Endodermal cell (in vitro differentiated cells): ENCODE measurements around the gene GATB. TPM values are rescaled to one million over a fixed set of nuclear protein-coding genes. Genes with fewer than 3 reads are reported as not detected.

Source experiments
- DNase-seq: peaks from one replicate; pipeline ENCODE4 v3.0.0-alpha.2; 2017
- H3K27ac ChIP-seq: 2 replicates; pipeline ENCODE4 v1.5.1; 2013; ENCODE audit warnings: mild to moderate bottlenecking, low read depth, low read length, moderate library complexity
- H3K27me3 ChIP-seq: 2 replicates; pipeline ENCODE4 v1.6.1; 2013; ENCODE audit warnings: mild to moderate bottlenecking, low read length, moderate library complexity; ENCODE audit not compliant: insufficient read depth, control insufficient read depth, poor library complexity, severe bottlenecking
- H3K36me3 ChIP-seq: 2 replicates; pipeline ENCODE4 v1.7.0; 2013; ENCODE audit warnings: mild to moderate bottlenecking, low read length, moderate library complexity; ENCODE audit not compliant: control insufficient read depth, insufficient read depth
- H3K4me1 ChIP-seq: one replicate; pipeline ENCODE4 v1.7.0; 2013; ENCODE audit warnings: low read length; ENCODE audit not compliant: control insufficient read depth, insufficient read depth
- H3K4me3 ChIP-seq: 2 replicates; pipeline ENCODE4 v1.5.1; 2013; ENCODE audit warnings: mild to moderate bottlenecking, low read length, moderate library complexity
- H3K9ac ChIP-seq: 2 replicates; pipeline ENCODE4 v1.6.1; 2013; ENCODE audit warnings: mild to moderate bottlenecking, low read length, moderate library complexity; ENCODE audit not compliant: poor library complexity, severe bottlenecking; ENCODE audit errors: extremely low read depth
- H3K9me3 ChIP-seq: 2 replicates; pipeline ENCODE4 v1.6.1; 2013; ENCODE audit warnings: mild to moderate bottlenecking, low read length, moderate library complexity; ENCODE audit not compliant: control insufficient read depth
- H3K27ac Mint-ChIP-seq: 2 replicates; pipeline ENCODE4 v1.8.0; 2020; ENCODE audit warnings: mixed read lengths
- H3K27me3 Mint-ChIP-seq: 2 replicates; pipeline ENCODE4 v1.8.0; 2021; ENCODE audit warnings: mild to moderate bottlenecking, mixed read lengths; ENCODE audit not compliant: insufficient read depth
- H3K36me3 Mint-ChIP-seq: 2 replicates; pipeline ENCODE4 v1.8.0; 2020; ENCODE audit warnings: low read depth, mixed read lengths
- H3K4me1 Mint-ChIP-seq: 2 replicates; pipeline ENCODE4 v1.8.0; 2020; ENCODE audit warnings: mixed read lengths
- H3K4me3 Mint-ChIP-seq: 2 replicates; pipeline ENCODE4 v1.8.0; 2020; ENCODE audit warnings: mild to moderate bottlenecking, moderate library complexity, mixed read lengths
- H3K9me3 Mint-ChIP-seq: 2 replicates; pipeline ENCODE4 v1.8.0; 2020; ENCODE audit warnings: mild to moderate bottlenecking, mixed read lengths
- WGBS, 2 experiments: methylation state at CpG; one replicate each; pipeline versions ENCODE4 v1.1.5 to v1.1.7; 2013; ENCODE audit warnings: missing lambda C conversion rate in 2 of 2, mixed read lengths in 1 of 2; ENCODE audit not compliant: insufficient coverage in 1 of 2, insufficient read length in 1 of 2; 5-methylcytosine and 5-hydroxymethylcytosine counted together
- total RNA-seq, 2 donors: library from RNA; stranded (reverse); fragmentation: NEBNext Ultra II Directional in 1 of 2; extraction: Animal tissue kit (Norgen Biotek cat#: 25700) in 1 of 2; gene quantifications; 2 replicates in 1 of 2; 3 replicates in 1 of 2; pipeline ENCODE4 v1.2.1, GENCODE V29; 2021
- TF ChIP-seq, protein P1 (sequence below): fragments of 200-600 bp; sonication (generic); conservative IDR thresholded peaks from 2 replicates; pipeline ENCODE4 v1.5.0; 2021; ENCODE audit warnings: antibody characterized with exemption, mild to moderate bottlenecking

GATB gene
- total RNA-seq, 2 donors from 2014 or later, result 18.3 to 20.5 TPM

DNA sequence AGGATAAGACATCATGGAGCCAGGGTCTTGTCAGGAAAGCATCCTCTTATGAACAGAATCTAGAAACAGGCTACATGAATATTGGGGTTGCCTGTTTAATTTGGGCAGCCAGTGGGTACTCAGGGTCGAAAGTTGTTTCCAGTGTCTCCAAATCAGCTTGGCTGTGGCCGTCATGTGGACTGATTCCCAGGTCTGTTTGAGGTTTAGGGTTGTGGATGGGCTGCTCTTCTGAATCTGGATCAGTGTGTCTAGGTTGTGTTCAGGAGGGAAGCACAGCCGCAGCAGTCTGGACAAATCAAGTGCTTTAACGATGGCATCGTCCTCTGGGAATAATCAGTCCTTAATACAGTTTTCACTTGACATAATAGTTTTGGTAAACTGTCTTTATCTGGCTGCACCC lies 94.3 kb downstream of the GATB start:
- 84 to 100% methylated on average over 2 to 5 of the region's 5 CpGs for WGBS, 2 experiments
- H3K27ac ChIP-seq, result no peak overlapping the region
- no peak overlapping the region for H3K4me3 Mint-ChIP-seq
- H3K4me3 ChIP-seq, result no peak overlapping the region
- peaks cover 2% of the 10 kb centered on the region for H3K4me1 ChIP-seq
- H3K9ac ChIP-seq, result no peak overlapping the region
- no peaks in the 10 kb centered on the region for H3K27me3 Mint-ChIP-seq
- H3K36me3 ChIP-seq, result no peaks in the 10 kb centered on the region
- peak; percentile 13 for DNase-seq
- H3K4me1 Mint-ChIP-seq, result peaks cover 2% of the 10 kb centered on the region
- H3K27me3 ChIP-seq, result no peaks in the 10 kb centered on the region
- TF ChIP-seq, protein P1, sequence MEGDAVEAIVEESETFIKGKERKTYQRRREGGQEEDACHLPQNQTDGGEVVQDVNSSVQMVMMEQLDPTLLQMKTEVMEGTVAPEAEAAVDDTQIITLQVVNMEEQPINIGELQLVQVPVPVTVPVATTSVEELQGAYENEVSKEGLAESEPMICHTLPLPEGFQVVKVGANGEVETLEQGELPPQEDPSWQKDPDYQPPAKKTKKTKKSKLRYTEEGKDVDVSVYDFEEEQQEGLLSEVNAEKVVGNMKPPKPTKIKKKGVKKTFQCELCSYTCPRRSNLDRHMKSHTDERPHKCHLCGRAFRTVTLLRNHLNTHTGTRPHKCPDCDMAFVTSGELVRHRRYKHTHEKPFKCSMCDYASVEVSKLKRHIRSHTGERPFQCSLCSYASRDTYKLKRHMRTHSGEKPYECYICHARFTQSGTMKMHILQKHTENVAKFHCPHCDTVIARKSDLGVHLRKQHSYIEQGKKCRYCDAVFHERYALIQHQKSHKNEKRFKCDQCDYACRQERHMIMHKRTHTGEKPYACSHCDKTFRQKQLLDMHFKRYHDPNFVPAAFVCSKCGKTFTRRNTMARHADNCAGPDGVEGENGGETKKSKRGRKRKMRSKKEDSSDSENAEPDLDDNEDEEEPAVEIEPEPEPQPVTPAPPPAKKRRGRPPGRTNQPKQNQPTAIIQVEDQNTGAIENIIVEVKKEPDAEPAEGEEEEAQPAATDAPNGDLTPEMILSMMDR, result no peak
- H3K9me3 ChIP-seq, result no peaks in the 10 kb centered on the region
- no peaks in the 10 kb centered on the region for H3K9me3 Mint-ChIP-seq
- no peak overlapping the region for H3K27ac Mint-ChIP-seq
- peaks cover 2% of the 10 kb centered on the region for H3K36me3 Mint-ChIP-seq

DNA sequence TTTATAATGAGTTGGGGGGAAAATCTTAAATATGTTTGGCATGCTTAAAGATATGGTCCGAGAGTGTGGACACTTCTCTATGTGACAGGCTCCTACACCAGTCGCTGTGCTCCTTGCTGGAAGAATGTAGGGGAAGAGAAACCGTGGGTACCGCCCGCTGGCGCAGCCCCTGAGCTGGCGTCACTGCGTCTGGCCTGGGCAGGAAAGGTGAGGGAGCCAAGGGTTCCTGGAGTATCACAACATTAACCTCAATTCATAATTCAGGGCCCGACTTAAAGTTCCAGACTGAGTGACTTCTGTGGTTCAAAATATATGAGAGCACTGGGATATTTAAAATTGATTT lies 95.1 kb downstream of the GATB start:
- no peaks in the 10 kb centered on the region for H3K4me1 Mint-ChIP-seq
- Histone ChIP-seq H3K4me3 (no peak overlapping the region), H3K27me3 (no peaks in the 10 kb centered on the region), H3K36me3 (no peaks in the 10 kb centered on the region), H3K4me1 (no peaks in the 10 kb centered on the region), H3K9me3 (no peaks in the 10 kb centered on the region), H3K27ac (no peak overlapping the region), H3K9ac (no peak overlapping the region)
- DNase-seq, result no peak
- no peak overlapping the region for H3K4me3 Mint-ChIP-seq
- 80 to 94% methylated on average over 1 to 8 of the region's 9 CpGs for WGBS, 2 experiments
- TF ChIP-seq, protein P1, result no peak
- H3K27ac Mint-ChIP-seq, result no peak overlapping the region
- no peaks in the 10 kb centered on the region for H3K27me3 Mint-ChIP-seq
- peaks cover 2% of the 10 kb centered on the region for H3K36me3 Mint-ChIP-seq
- no peaks in the 10 kb centered on the region for H3K9me3 Mint-ChIP-seq

DNA sequence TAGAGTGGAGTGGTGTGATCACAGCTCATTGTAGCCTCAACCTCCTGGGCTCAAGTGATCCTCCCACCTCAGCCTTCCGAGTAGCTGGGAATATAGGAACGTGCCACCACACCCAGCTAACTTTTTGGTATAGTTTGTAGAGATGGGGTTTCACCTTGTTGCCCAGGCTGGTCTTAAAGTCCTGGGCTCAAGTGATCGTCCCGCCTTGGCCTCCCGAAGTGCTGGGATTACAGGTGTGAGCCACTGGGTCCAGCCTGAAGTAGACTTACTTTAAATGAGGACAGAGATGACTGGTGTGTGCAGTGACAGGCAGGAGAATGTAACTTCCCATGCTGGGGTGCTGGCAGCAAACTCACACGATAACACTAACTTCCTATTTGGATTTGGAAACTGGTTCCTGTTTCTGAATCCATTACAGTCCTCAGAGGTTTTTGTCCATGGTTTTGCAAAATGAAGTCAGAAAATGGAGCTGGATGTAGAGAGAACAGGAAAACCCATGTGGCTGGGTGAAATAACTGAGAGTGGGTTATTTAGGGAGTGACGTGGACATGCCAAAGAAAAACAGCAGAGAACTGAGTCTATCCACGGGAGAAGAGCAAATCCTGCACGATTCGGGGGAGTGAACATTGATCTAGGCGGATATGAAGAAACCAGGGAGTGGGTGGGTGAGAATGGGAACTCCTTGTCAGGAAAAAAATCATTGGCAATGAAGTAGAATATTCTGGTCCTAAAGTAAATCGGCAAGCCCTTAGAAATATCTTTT lies 95.6 kb downstream of the GATB start:
- Mint-ChIP-seq H3K36me3 (peaks cover 2% of the 10 kb centered on the region), H3K27ac (no peak overlapping the region), H3K9me3 (no peaks in the 10 kb centered on the region), H3K27me3 (no peaks in the 10 kb centered on the region), H3K4me1 (peaks cover 4% of the 10 kb centered on the region), H3K4me3 (no peak overlapping the region)
- H3K27me3 ChIP-seq, result no peaks in the 10 kb centered on the region
- TF ChIP-seq, protein P1, result no peak
- no peak overlapping the region for H3K27ac ChIP-seq
- no peaks in the 10 kb centered on the region for H3K4me1 ChIP-seq
- H3K9ac ChIP-seq, result no peak overlapping the region
- 92 to 100% methylated on average over 10 to 12 of the region's 12 CpGs for WGBS, 2 experiments
- H3K4me3 ChIP-seq, result no peak overlapping the region
- no peaks in the 10 kb centered on the region for H3K36me3 ChIP-seq
- peak; percentile 29 for DNase-seq
- no peaks in the 10 kb centered on the region for H3K9me3 ChIP-seq
